Measurements from ENCODE around the gene TOMM40.
"Not testable (repeated sequence)": the region's sequence is repeated elsewhere in the genome, so short reads cannot be mapped to it uniquely, and the experiment has no call there.

TOMM40 gene

DNA sequence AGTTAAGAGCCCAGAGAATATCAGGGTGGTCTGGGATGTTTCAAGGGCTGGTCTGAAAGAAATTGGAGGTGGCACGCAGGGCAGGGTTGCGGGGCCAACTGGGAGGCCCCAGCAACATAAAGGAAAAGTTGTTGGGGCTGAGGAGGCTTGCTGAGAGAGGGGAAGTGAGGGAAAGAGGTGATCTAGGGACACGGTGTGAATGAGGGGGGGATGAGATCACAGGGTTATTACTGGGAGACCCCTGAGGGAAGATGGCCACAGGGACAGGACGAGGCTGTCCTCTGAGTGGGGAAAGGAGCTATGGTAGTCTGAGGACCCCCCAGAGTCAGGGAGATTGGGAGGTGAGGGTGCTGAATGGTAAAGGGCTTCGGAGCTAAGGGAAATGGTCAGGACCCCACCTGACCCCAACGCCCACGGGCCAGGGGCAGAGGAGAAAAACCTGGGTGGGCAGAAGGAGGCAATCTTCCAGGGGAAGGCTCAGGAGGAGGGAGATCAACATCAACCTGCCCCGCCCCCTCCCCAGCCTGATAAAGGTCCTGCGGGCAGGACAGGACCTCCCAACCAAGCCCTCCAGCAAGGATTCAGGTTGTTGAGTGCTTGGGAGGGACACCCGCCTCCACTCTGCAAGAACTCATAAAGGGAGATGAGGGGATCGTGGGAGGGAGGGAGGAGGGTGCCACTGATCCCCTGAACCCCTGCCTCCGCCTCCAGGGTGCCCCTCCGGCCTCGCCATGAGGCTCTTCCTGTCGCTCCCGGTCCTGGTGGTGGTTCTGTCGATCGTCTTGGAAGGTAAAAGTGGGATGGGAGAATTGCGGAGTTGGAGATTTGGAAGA lies 35.4 kb downstream of the TOMM40 start:
- H3K9ac ChIP-seq (ENCODE audit: low read length); H3K4me3 ChIP-seq (ENCODE audit: low read depth, low read length); H3K23ac ChIP-seq (ENCODE audit: low read length); H2BK120ac ChIP-seq (ENCODE audit: insufficient read depth, low read length, poor library complexity); H2AK5ac ChIP-seq (ENCODE audit: low read length); H3K4me1 ChIP-seq (ENCODE audit: control insufficient read depth in 1 of 2, insufficient read depth in 2 of 2, low read length in 2 of 2); H3K27me3 ChIP-seq (ENCODE audit: insufficient read depth, low read length); H3K18ac ChIP-seq (ENCODE audit: low read length); H3K79me2 ChIP-seq (ENCODE audit: control insufficient read depth, insufficient read depth, low read length, poor library complexity); H3K9me3 ChIP-seq (ENCODE audit: insufficient read depth, low read depth, low read length); H2BK12ac ChIP-seq (ENCODE audit: low read length); H3K36me3 ChIP-seq (ENCODE audit: control insufficient read depth in 1 of 2, insufficient read depth in 2 of 2, low read length in 2 of 2); H2BK5ac ChIP-seq (ENCODE audit: low read depth, low read length, poor library complexity); DNase-seq; H3K4ac ChIP-seq (ENCODE audit: low read depth, low read length); H4K12ac ChIP-seq (ENCODE audit: low read depth, low read length); H3K14ac ChIP-seq (ENCODE audit: low read length); H3K27ac ChIP-seq (ENCODE audit: low read depth, low read length); H4K8ac ChIP-seq (ENCODE audit: low read depth, low read length); H3K79me1 ChIP-seq (ENCODE audit: low read length); H4K91ac ChIP-seq (ENCODE audit: low read depth, low read length): not testable (repeated sequence)
- peak overlapping the region; percentile 66 for H2AFZ ChIP-seq (ENCODE audit: insufficient read depth, low read length, poor library complexity)
- WGBS (ENCODE audit: extremely low coverage, insufficient coverage, insufficient read length) = no CpG with 5 or more reads among the region's 19 CpGs
- H3K4me2 ChIP-seq (ENCODE audit: low read length) = peak overlapping the region; percentile 58

DNA sequence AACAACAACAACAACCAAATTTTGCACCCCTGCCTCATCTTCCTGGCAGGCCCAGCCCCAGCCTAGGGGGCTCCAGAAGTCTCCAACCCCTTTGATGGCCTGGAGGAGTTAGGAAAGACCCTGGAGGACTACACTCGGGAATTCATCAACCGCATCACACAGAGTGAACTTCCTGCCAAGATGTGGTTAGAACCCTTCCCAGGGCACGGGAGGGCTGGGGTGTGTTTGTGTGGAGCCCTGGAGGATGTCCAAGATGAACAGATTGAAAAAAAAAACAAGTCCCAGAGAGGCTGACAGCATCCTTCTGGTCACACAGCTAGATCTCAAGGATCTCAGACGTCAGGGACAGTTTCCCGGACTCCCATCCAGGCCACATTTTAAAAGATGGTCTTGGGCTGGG lies 36.7 kb downstream of the TOMM40 start:
- Histone ChIP-seq H3K23ac (ENCODE audit: low read length) (no peak overlapping the region), H3K27ac (ENCODE audit: low read depth, low read length) (no peak overlapping the region), H3K36me3 (ENCODE audit: control insufficient read depth in 1 of 2, insufficient read depth in 2 of 2, low read length in 2 of 2) (no peaks in the 10 kb centered on the region), H3K9ac (ENCODE audit: low read length) (no peak overlapping the region), H2BK120ac (ENCODE audit: insufficient read depth, low read length, poor library complexity) (no peak overlapping the region), H2BK5ac (ENCODE audit: low read depth, low read length, poor library complexity) (no peak overlapping the region), H4K12ac (ENCODE audit: low read depth, low read length) (no peak overlapping the region), H3K18ac (ENCODE audit: low read length) (no peak overlapping the region), H3K4me3 (ENCODE audit: low read depth, low read length) (no peak overlapping the region), H2BK12ac (ENCODE audit: low read length) (no peak overlapping the region), H2AFZ (ENCODE audit: insufficient read depth, low read length, poor library complexity) (no peak overlapping the region), H4K8ac (ENCODE audit: low read depth, low read length) (no peak overlapping the region), H3K4me1 (ENCODE audit: control insufficient read depth in 1 of 2, insufficient read depth in 2 of 2, low read length in 2 of 2) (no peaks in the 10 kb centered on the region), H3K14ac (ENCODE audit: low read length) (no peak overlapping the region), H3K4ac (ENCODE audit: low read depth, low read length) (no peak overlapping the region), H3K9me3 (ENCODE audit: insufficient read depth, low read depth, low read length) (no peaks in the 10 kb centered on the region), H3K79me2 (ENCODE audit: control insufficient read depth, insufficient read depth, low read length, poor library complexity) (no peaks in the 10 kb centered on the region), H3K4me2 (ENCODE audit: low read length) (no peak overlapping the region), H3K27me3 (ENCODE audit: insufficient read depth, low read length) (no peaks in the 10 kb centered on the region), H2AK5ac (ENCODE audit: low read length) (no peak overlapping the region), H4K91ac (ENCODE audit: low read depth, low read length) (peak overlapping the region; percentile 8), H3K79me1 (ENCODE audit: low read length) (peaks cover 4% of the 10 kb centered on the region)
- DNase-seq = no peak
- WGBS (ENCODE audit: extremely low coverage, insufficient coverage, insufficient read length) = no CpG with 5 or more reads among the region's 5 CpGs

DNA sequence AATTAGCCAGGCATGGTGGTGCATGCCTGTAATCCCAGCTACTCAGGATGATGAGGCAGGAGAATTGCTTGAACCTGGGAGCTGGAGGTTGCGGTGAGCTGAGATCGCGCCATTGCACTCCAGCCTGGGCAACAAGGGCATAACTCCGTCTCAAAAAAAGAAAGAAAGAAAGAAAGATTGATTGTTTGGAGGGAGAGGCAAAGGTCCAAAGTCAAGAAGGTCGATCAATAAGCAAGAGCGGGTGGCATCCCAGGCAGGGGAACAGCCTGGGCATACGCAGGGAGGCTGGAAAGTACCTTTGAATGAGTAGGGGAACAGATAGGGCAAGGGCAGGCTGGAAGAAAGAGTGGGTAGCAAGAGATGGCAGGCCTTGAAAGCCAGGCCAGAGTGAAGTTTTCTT lies 39.0 kb downstream of the TOMM40 start:
- no peak overlapping the region for H3K18ac ChIP-seq (ENCODE audit: low read length)
- H2BK120ac ChIP-seq (ENCODE audit: insufficient read depth, low read length, poor library complexity) = no peak overlapping the region
- H3K4me2 ChIP-seq (ENCODE audit: low read length) = no peak overlapping the region
- H3K27me3 ChIP-seq (ENCODE audit: insufficient read depth, low read length) = no peaks in the 10 kb centered on the region
- no peak overlapping the region for H2AK5ac ChIP-seq (ENCODE audit: low read length)
- H2BK12ac ChIP-seq (ENCODE audit: low read length) = no peak overlapping the region
- no peak overlapping the region for H2BK5ac ChIP-seq (ENCODE audit: low read depth, low read length, poor library complexity)
- H3K23ac ChIP-seq (ENCODE audit: low read length) = no peak overlapping the region
- H3K9ac ChIP-seq (ENCODE audit: low read length) = no peak overlapping the region
- no peaks in the 10 kb centered on the region for H3K9me3 ChIP-seq (ENCODE audit: insufficient read depth, low read depth, low read length)
- no peaks in the 10 kb centered on the region for H3K36me3 ChIP-seq (ENCODE audit: control insufficient read depth in 1 of 2, insufficient read depth in 2 of 2, low read length in 2 of 2)
- H3K4me1 ChIP-seq (ENCODE audit: control insufficient read depth in 1 of 2, insufficient read depth in 2 of 2, low read length in 2 of 2) = no peaks in the 10 kb centered on the region
- peaks cover 4% of the 10 kb centered on the region for H3K79me1 ChIP-seq (ENCODE audit: low read length)
- H3K4ac ChIP-seq (ENCODE audit: low read depth, low read length) = no peak overlapping the region
- WGBS (ENCODE audit: extremely low coverage, insufficient coverage, insufficient read length) = no CpG with 5 or more reads among the region's 7 CpGs
- no peak overlapping the region for H2AFZ ChIP-seq (ENCODE audit: insufficient read depth, low read length, poor library complexity)
- no peak overlapping the region for H3K14ac ChIP-seq (ENCODE audit: low read length)
- no peak overlapping the region for H3K27ac ChIP-seq (ENCODE audit: low read depth, low read length)
- H4K8ac ChIP-seq (ENCODE audit: low read depth, low read length) = no peak overlapping the region
- H4K91ac ChIP-seq (ENCODE audit: low read depth, low read length) = no peak overlapping the region
- H3K79me2 ChIP-seq (ENCODE audit: control insufficient read depth, insufficient read depth, low read length, poor library complexity) = no peaks in the 10 kb centered on the region
- no peak for DNase-seq
- H4K12ac ChIP-seq (ENCODE audit: low read depth, low read length) = no peak overlapping the region
- H3K4me3 ChIP-seq (ENCODE audit: low read depth, low read length) = no peak overlapping the region

DNA sequence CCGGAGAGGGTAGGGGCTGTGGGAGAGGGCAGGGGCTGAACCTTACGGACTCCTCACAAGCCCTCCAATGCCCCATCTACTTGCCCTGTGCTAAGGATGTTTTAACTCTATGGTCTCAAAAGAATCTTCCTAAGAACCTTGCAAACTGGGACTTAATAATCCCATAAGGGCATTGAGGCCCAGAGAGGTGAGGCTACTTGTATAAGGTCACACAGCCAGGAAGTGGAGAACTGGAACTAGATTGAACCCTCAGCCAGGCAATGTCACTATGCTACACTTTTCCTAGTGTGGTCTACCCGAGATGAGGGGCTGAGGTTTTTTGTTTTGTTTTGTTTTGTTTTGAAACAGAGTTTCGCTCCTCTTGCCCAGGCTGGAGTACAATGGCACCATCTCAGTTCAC lies 40.5 kb downstream of the TOMM40 start:
- Histone ChIP-seq H3K27ac (ENCODE audit: low read depth, low read length) (no peak overlapping the region), H3K4me1 (ENCODE audit: control insufficient read depth in 1 of 2, insufficient read depth in 2 of 2, low read length in 2 of 2) (no peaks in the 10 kb centered on the region), H4K8ac (ENCODE audit: low read depth, low read length) (no peak overlapping the region), H2BK120ac (ENCODE audit: insufficient read depth, low read length, poor library complexity) (no peak overlapping the region), H3K27me3 (ENCODE audit: insufficient read depth, low read length) (no peaks in the 10 kb centered on the region), H3K23ac (ENCODE audit: low read length) (no peak overlapping the region), H4K12ac (ENCODE audit: low read depth, low read length) (no peak overlapping the region), H3K9me3 (ENCODE audit: insufficient read depth, low read depth, low read length) (no peaks in the 10 kb centered on the region), H2BK12ac (ENCODE audit: low read length) (no peak overlapping the region), H2BK5ac (ENCODE audit: low read depth, low read length, poor library complexity) (no peak overlapping the region), H3K79me1 (ENCODE audit: low read length) (peaks cover 4% of the 10 kb centered on the region), H3K36me3 (ENCODE audit: control insufficient read depth in 1 of 2, insufficient read depth in 2 of 2, low read length in 2 of 2) (no peaks in the 10 kb centered on the region), H3K4ac (ENCODE audit: low read depth, low read length) (no peak overlapping the region), H3K18ac (ENCODE audit: low read length) (no peak overlapping the region), H3K4me3 (ENCODE audit: low read depth, low read length) (no peak overlapping the region), H2AK5ac (ENCODE audit: low read length) (no peak overlapping the region), H4K91ac (ENCODE audit: low read depth, low read length) (no peak overlapping the region), H3K79me2 (ENCODE audit: control insufficient read depth, insufficient read depth, low read length, poor library complexity) (no peaks in the 10 kb centered on the region), H3K14ac (ENCODE audit: low read length) (no peak overlapping the region), H3K4me2 (ENCODE audit: low read length) (no peak overlapping the region), H2AFZ (ENCODE audit: insufficient read depth, low read length, poor library complexity) (no peak overlapping the region), H3K9ac (ENCODE audit: low read length) (no peak overlapping the region)
- WGBS (ENCODE audit: extremely low coverage, insufficient coverage, insufficient read length) = no CpG with 5 or more reads among the region's 4 CpGs
- DNase-seq = no peak

All from trophoblast cell (in vitro differentiated cells and primary cell).